GM12892 (cell line): ENCODE data around the gene SEMA6C.

ENCODE experiments used
- POLR2A ChIP-seq: IDR thresholded peaks from 2 replicates; pipeline ENCODE4 v1.6.1; 2011; ENCODE audit warnings: low read depth, low read length, control low read depth
- POLR2AphosphoS5 ChIP-seq: IDR thresholded peaks from 2 replicates; pipeline ENCODE4 v1.6.1; 2011; ENCODE audit warnings: low read depth, low read length, control low read depth
- TAF1 ChIP-seq: IDR thresholded peaks from 2 replicates; pipeline ENCODE4 v1.6.1; 2011; ENCODE audit warnings: low read depth, mild to moderate bottlenecking, control low read depth, low read length, borderline replicate concordance

GRCh38 chr1:151147132-151147503 is 687 bp upstream of the SEMA6C start:
- TF ChIP-seq POLR2A, result no peak
- TF ChIP-seq POLR2AphosphoS5, result no peak
- TF ChIP-seq TAF1, result no peak
